Heart right ventricle (tissue), 16 donors: ENCODE data around the gene ANXA6. TPM values are rescaled to one million over a fixed set of nuclear protein-coding genes. Genes with fewer than 3 reads are reported as not detected.
A peak's percentile ranks its signal among the peaks of the same experiment; 100 is the strongest.

Source experiments
- ATAC-seq, 8 donors: fragments of 200-7000 bp; cut with Tn5 transposase; one replicate each; pipeline ENCODE4 v1.9.1; 2020; ENCODE audit warnings: mild to moderate bottlenecking in 8 of 8, moderate library complexity in 8 of 8, moderate number of reproducible peaks in 1 of 8
- DNase-seq, 2 donors: peaks; one replicate each; pipeline ENCODE4 v3.0.0-alpha.2; 2020
- H3K27ac ChIP-seq, 10 donors: fragments of 200-600 bp; sonication (generic) in 2 of 10; one replicate each; pipeline versions ENCODE4 v1.5.0 to v1.8.0; 2020 to 2022; ENCODE audit warnings: mild to moderate bottlenecking in 3 of 10
- H3K27me3 ChIP-seq, 7 donors: fragments of 200-600 bp; one replicate each; pipeline ENCODE4 v1.8.0; 2021 to 2022; ENCODE audit warnings: mild to moderate bottlenecking in 2 of 7
- H3K36me3 ChIP-seq, 9 donors: fragments of 200-600 bp; sonication (generic) in 1 of 9; one replicate each; pipeline versions ENCODE4 v1.5.0 to v1.8.0; 2020 to 2022; ENCODE audit warnings: mild to moderate bottlenecking in 2 of 9
- H3K4me1 ChIP-seq, 9 donors: fragments of 200-600 bp; sonication (generic) in 1 of 9; one replicate each; pipeline versions ENCODE4 v1.5.0 to v1.8.0; 2020 to 2022; ENCODE audit warnings: mild to moderate bottlenecking in 4 of 9
- H3K4me3 ChIP-seq, 10 donors: fragments of 200-600 bp; sonication (generic) in 2 of 10; one replicate each; pipeline versions ENCODE4 v1.5.0 to v1.8.0; 2020 to 2022; ENCODE audit warnings: mild to moderate bottlenecking in 7 of 10, moderate library complexity in 2 of 10
- H3K9me3 ChIP-seq, 11 donors: fragments of 200-600 bp in 10 of 11; sonication (generic) in 2 of 11; one replicate each; pipeline versions ENCODE4 v1.5.0 to v1.8.0; 2013 to 2022; ENCODE audit warnings: mild to moderate bottlenecking in 2 of 11, control low read depth in 1 of 11, moderate library complexity in 1 of 11
- CTCF ChIP-seq, 9 donors: fragments of 200-600 bp; sonication (generic) in 2 of 9; IDR thresholded peaks; one replicate each; pipeline versions ENCODE4 v1.5.0 to v1.8.0; 2021 to 2022; ENCODE audit warnings: antibody characterized with exemption in 9 of 9, mild to moderate bottlenecking in 5 of 9, moderate library complexity in 1 of 9
- WGBS, 2 donors: extraction: QIAGEN DNeasy Blood & Tissue Kit; methylation state at CpG; one replicate each; pipeline ENCODE4 v1.1.7; 2013; ENCODE audit warnings: inconsistent platforms in 1 of 2; 5-methylcytosine and 5-hydroxymethylcytosine counted together
- intact Hi-C, 10 donors: fragments of 100-400 bp; cut with DNase I; formaldehyde crosslinking; loops; one replicate each; pipeline versions ENCODE4 v1.11.1 to v1.14.2; 2022
- polyA plus RNA-seq, 2 donors: library from polyadenylated mRNA; stranded (reverse); fragments of 200-250 nt; gene quantifications; one replicate each; pipeline ENCODE4 v1.2.3, GENCODE V29; 2013
- total RNA-seq, 10 donors: library from RNA; stranded (reverse); fragmentation: NEBNext Ultra II Directional in 3 of 10; extraction: Animal tissue kit (Norgen Biotek cat#: 25700) in 3 of 10; gene quantifications; one replicate each; pipeline versions ENCODE4 v1.2.1 to v1.2.4, GENCODE V29; 2021 to 2023
- donor health status: Arrhythmogenic right ventricular cardiomyopathy.
- donor health status: ischemic (EF 13 %, LVEDD 7.1; RV severe dilation, severe dysfunction).
- donor health status: healthy with polysubstance abuse.
- donor health status: DM: no; HTN: yes; CAD: no.
- donor health status: DM: no; HTN: no; CAD: no.
- donor health status: ischemic (EF 25% LVEDD 6.9; RV normal size, moderate dysfunction).
- donor health status: ischemic (EF 25% LVEDD 5.7; RV mildly dilated, moderate dysfunction).
- donor health status: healthy.
- donor health status: DM: yes; HTN: yes; CAD: no.
- donor health status: Ischemic cardiomyopathy.
- donor health status: ischemic (EF 35%, LVEDD 5.7; RV mildly dilated, moderate dysfunction).
- donor health status: nonischemic (EF 11% LVEDD 7.7; RV severe dilation, severe dysfunction).
- donor health status: DM: yes; HTN: yes; CAD: no.
- donor health status: PGD.
- donor health status: ischemic (EF 29% LVEDD 5.4; RV normal size, mild dysfunction).
- donor health status: nonischemic (EF 23%, LVEDD 6.1; RV moderate dilation, normal function).

Gene ANXA6
- total and polyA plus RNA-seq, 12 donors, result 137 to 275 (median 218) TPM

DNA sequence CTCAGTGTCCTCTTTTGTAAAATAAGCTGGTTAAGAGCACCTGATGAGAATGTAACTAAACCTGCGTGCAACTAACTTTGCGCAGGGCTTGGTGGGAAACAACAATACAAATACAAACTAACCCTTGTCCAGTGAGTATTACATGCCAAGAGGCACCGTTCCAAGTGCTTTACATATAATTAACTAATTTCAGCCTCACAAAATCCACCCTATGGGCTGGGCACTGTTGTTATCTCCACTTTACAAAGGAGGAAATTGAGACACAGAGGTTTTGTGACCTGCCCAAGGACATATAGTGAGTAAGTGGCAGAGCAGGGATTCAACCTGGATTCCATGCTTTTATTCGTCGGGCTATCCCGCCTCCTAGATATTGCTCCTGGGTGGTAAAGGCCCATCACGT lies 50.5 kb downstream of the ANXA6 start:
- ATAC-seq, result no peak
- H3K27ac ChIP-seq, result peak overlapping the region in 2 of 10 donors; percentile 0 to 79
- H3K4me3 ChIP-seq, result no peak overlapping the region
- intact Hi-C loops, result loop anchor here in 1 of 10 donors (5.0 kb wide), 1 partner anchor 45 kb away; no protein-coding TSS in a partner anchor
- H3K4me1 ChIP-seq, result peaks cover 10 to 64% (median 33%) of the 10 kb centered on the region in 9 donors
- H3K9me3 ChIP-seq, result no peaks in the 10 kb centered on the region
- DNase-seq, result no peak
- WGBS, 2 donors, result 82 to 88% methylated on average over 7 of the region's 7 CpGs
- H3K27me3 ChIP-seq, result no peaks in the 10 kb centered on the region
- peaks cover 0 to 100% (median 23%) of the 10 kb centered on the region in 9 donors for H3K36me3 ChIP-seq
- TF ChIP-seq CTCF (IDR thresholded peaks at IDR 0.05), result no peak

DNA sequence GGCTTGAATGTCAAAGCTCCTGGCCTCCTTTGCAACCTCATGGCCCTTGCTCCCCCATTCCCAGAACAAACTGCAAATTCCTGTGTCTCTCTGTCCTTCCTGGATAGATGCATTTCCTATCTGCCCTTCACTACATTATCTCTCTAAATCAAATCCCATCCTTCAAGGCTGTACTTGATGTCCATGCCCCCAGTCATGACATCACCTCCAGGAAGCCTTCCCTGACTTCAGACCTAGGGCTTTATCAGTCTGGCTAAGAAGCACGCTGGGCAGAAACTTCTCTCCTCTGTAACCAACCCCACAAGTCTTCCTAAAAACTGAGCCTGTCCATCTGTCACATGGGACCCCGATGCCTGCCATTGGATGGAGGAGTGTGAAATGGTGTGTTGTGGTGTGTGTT lies 51.1 kb downstream of the ANXA6 start:
- 92 to 96% methylated on average over 2 of the region's 2 CpGs for WGBS, 2 donors

DNA sequence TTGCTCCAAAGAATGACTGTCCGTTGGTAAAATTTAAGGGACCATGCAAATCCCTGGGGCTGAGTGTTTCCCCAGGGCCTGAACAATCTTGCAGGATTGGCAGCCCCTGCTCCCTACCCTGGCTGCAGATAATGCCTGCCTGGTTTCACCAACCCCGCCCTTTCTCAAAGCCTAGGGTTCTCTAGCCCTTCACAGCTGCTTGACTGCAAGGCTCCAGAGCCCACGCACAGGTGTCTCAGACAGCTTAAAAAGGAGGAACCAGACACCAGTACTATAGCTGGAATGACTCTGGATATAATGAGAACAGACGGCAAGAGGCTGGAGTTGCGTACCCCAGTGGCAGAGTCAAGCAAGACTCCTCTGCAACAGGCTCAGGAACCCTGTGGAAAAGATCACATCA lies 51.5 kb downstream of the ANXA6 start:
- intact Hi-C loops, result loop anchor here in 1 of 10 donors (5.0 kb wide), 1 partner anchor 44 kb away; no protein-coding TSS in a partner anchor
- WGBS, 2 donors, result 89 to 91% methylated on average over 5 of the region's 5 CpGs
- no peak for ATAC-seq
- H3K27ac ChIP-seq, result no peak overlapping the region
- H3K4me3 ChIP-seq, result no peak overlapping the region
- H3K4me1 ChIP-seq, result peaks cover 15 to 71% (median 39%) of the 10 kb centered on the region in 9 donors
- no peaks in the 10 kb centered on the region for H3K9me3 ChIP-seq
- H3K36me3 ChIP-seq, result peaks cover 0 to 100% (median 23%) of the 10 kb centered on the region in 9 donors
- no peak for DNase-seq
- no peak for TF ChIP-seq CTCF (IDR thresholded peaks at IDR 0.05)
- H3K27me3 ChIP-seq, result no peaks in the 10 kb centered on the region

More for the DNA sequence above, 51.1 kb downstream of the ANXA6 start:
- no peaks in the 10 kb centered on the region for H3K27me3 ChIP-seq
- DNase-seq (no peak), ATAC-seq (no peak)
- H3K4me3 ChIP-seq, result no peak overlapping the region
- TF ChIP-seq CTCF (IDR thresholded peaks at IDR 0.05), result no peak
- peak overlapping the region in 1 of 10 donors; percentile 0 for H3K27ac ChIP-seq
- H3K4me1 ChIP-seq, result peaks cover 13 to 69% (median 38%) of the 10 kb centered on the region in 9 donors
- H3K36me3 ChIP-seq, result peaks cover 0 to 100% (median 23%) of the 10 kb centered on the region in 9 donors
- intact Hi-C loops, result loop anchor here in 1 of 10 donors (5.0 kb wide), 1 partner anchor 44 kb away; no protein-coding TSS in a partner anchor
- no peaks in the 10 kb centered on the region for H3K9me3 ChIP-seq

- 91 to 94% methylated on average over 2 of the region's 2 CpGs for WGBS, 2 donors
- Histone ChIP-seq H3K27me3 (no peaks in the 10 kb centered on the region), H3K4me3 (no peak overlapping the region), H3K4me1 (peaks cover 15 to 71% (median 39%) of the 10 kb centered on the region in 9 donors), H3K27ac (no peak overlapping the region), H3K36me3 (peaks cover 0 to 100% (median 23%) of the 10 kb centered on the region in 9 donors), H3K9me3 (no peaks in the 10 kb centered on the region)
- no peak for DNase-seq
- intact Hi-C loops, result loop anchor here in 1 of 10 donors (5.0 kb wide), 1 partner anchor 43 kb away; no protein-coding TSS in a partner anchor
- TF ChIP-seq CTCF (IDR thresholded peaks at IDR 0.05), result no peak
- no peak for ATAC-seq
Observed at GRCh38 chr5:151105561-151105960, 52.0 kb downstream of the ANXA6 start.
